HS-27A (cell line): ENCODE measurements around the gene CABP7.
A peak's percentile ranks its signal among the peaks of the same experiment; 100 is the strongest.

Experiments
- DNase-seq: peaks from one replicate; pipeline ENCODE4 v3.0.0-alpha.2; 2012; ENCODE audit warnings: low read depth, missing footprints

The CABP7 gene

GRCh38 chr22:29773233-29773632 is 53.4 kb downstream of the CABP7 start:
- DNase-seq, result no peak

GRCh38 chr22:29780220-29780619 is 60.4 kb downstream of the CABP7 start:
- DNase-seq, result no peak

GRCh38 chr22:29780748-29781676 is 61.2 kb downstream of the CABP7 start:
- DNase-seq, result peak; percentile 78
